ENCODE results near the gene SVOPL. TPM values are rescaled to one million over a fixed set of nuclear protein-coding genes. Genes with fewer than 3 reads are reported as not detected.

SVOPL gene
- total and polyA plus RNA-seq, 2 donors (not counting 1 experiment from before 2014, with no cell fraction given) = not detected

DNA sequence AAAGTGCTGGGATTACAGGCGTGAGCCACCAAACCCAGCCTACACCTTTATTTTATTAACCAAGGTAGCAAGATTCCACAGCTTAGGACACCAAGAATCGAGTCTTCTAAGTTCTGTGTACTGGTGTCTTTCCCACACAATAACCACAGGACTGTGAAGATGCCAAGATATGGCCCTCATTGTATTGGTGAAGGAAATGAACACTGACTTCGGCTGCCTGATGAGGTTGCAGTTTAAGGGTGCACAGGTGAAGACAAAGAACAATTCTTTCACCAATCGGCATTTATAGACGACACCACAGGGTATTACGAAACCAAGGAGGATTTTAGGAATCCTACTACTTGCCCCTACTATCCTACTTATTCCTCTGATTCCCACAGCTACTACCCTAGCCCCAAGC lies 47.5 kb upstream of the SVOPL start:
- Histone ChIP-seq H3K27me3 (ENCODE audit: control insufficient read depth, insufficient read depth, low read length) (no peaks in the 10 kb centered on the region), H3K4me1 (ENCODE audit: control insufficient read depth, extremely low read depth, insufficient read depth, low read length) (no peaks in the 10 kb centered on the region), H3K9ac (ENCODE audit: insufficient read depth, low read length) (no peak overlapping the region), H3K4me3 (replicated peaks in 1 of 4; ENCODE audit: control extremely low read depth in 1 of 4, insufficient read depth in 1 of 4, low read depth in 3 of 4, low read length in 4 of 4) (no peak overlapping the region), H3K27ac (ENCODE audit: insufficient read depth, low read length) (no peak overlapping the region), H2AFZ (ENCODE audit: low read length) (no peak overlapping the region), H4K20me1 (ENCODE audit: control insufficient read depth, extremely low read depth, insufficient read depth, low read length) (no peaks in the 10 kb centered on the region), H3K4me2 (ENCODE audit: extremely low read depth, insufficient read depth, low read length) (no peak overlapping the region), H3K79me2 (ENCODE audit: control insufficient read depth, insufficient read depth, low read length) (no peaks in the 10 kb centered on the region), H3K9me3 (ENCODE audit: control insufficient read depth, insufficient read depth, low read depth, low read length) (no peaks in the 10 kb centered on the region), H3K36me3 (ENCODE audit: control insufficient read depth, insufficient read depth, low read length) (no peaks in the 10 kb centered on the region)
- no peak for DNase-seq (ENCODE audit: low read depth in 2 of 2)
- TF ChIP-seq, protein P1, sequence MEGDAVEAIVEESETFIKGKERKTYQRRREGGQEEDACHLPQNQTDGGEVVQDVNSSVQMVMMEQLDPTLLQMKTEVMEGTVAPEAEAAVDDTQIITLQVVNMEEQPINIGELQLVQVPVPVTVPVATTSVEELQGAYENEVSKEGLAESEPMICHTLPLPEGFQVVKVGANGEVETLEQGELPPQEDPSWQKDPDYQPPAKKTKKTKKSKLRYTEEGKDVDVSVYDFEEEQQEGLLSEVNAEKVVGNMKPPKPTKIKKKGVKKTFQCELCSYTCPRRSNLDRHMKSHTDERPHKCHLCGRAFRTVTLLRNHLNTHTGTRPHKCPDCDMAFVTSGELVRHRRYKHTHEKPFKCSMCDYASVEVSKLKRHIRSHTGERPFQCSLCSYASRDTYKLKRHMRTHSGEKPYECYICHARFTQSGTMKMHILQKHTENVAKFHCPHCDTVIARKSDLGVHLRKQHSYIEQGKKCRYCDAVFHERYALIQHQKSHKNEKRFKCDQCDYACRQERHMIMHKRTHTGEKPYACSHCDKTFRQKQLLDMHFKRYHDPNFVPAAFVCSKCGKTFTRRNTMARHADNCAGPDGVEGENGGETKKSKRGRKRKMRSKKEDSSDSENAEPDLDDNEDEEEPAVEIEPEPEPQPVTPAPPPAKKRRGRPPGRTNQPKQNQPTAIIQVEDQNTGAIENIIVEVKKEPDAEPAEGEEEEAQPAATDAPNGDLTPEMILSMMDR (conservative IDR thresholded peaks at IDR 0.05 in 1 of 2, IDR thresholded peaks at IDR 0.05 in 1 of 2; ENCODE audit: low read depth in 1 of 2, low read length in 2 of 2) = no peak
- no peak for TF ChIP-seq EZH2 (IDR thresholded peaks at IDR 0.05; ENCODE audit: low read length, missing control alignments)

DNA sequence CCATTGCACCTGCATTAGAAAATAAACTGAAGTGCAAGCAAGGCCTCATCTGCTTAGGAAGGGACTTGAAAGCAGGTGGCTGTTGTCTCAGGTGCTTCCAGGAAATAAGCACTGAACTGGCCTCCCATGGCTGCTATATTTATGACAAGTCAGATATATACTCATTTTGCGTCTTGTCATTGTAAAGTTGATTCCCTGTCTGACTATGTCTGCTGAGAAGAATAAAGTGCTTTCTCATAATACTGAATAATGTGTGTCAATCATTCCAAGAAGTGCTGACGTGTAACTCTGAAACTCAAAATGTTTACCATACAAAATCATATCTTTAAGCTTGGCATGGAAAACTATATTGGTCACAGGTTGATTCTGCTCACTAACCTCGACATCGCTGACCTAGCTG lies 44.9 kb upstream of the SVOPL start:
- Histone ChIP-seq H2AFZ (ENCODE audit: low read length) (no peak overlapping the region), H3K4me2 (ENCODE audit: extremely low read depth, insufficient read depth, low read length) (no peak overlapping the region), H3K79me2 (ENCODE audit: control insufficient read depth, insufficient read depth, low read length) (no peaks in the 10 kb centered on the region), H3K36me3 (ENCODE audit: control insufficient read depth, insufficient read depth, low read length) (no peaks in the 10 kb centered on the region), H3K4me3 (replicated peaks in 1 of 4; ENCODE audit: control extremely low read depth in 1 of 4, insufficient read depth in 1 of 4, low read depth in 3 of 4, low read length in 4 of 4) (no peak overlapping the region), H3K9me3 (ENCODE audit: control insufficient read depth, insufficient read depth, low read depth, low read length) (no peaks in the 10 kb centered on the region), H3K27ac (ENCODE audit: insufficient read depth, low read length) (no peak overlapping the region), H3K4me1 (ENCODE audit: control insufficient read depth, extremely low read depth, insufficient read depth, low read length) (no peaks in the 10 kb centered on the region), H4K20me1 (ENCODE audit: control insufficient read depth, extremely low read depth, insufficient read depth, low read length) (no peaks in the 10 kb centered on the region), H3K27me3 (ENCODE audit: control insufficient read depth, insufficient read depth, low read length) (no peaks in the 10 kb centered on the region), H3K9ac (ENCODE audit: insufficient read depth, low read length) (no peak overlapping the region)
- TF ChIP-seq, protein P1 (conservative IDR thresholded peaks at IDR 0.05 in 1 of 2, IDR thresholded peaks at IDR 0.05 in 1 of 2; ENCODE audit: low read depth in 1 of 2, low read length in 2 of 2) = no peak
- no peak for TF ChIP-seq EZH2 (IDR thresholded peaks at IDR 0.05; ENCODE audit: low read length, missing control alignments)
- no peak for DNase-seq (ENCODE audit: low read depth in 2 of 2)

DNA sequence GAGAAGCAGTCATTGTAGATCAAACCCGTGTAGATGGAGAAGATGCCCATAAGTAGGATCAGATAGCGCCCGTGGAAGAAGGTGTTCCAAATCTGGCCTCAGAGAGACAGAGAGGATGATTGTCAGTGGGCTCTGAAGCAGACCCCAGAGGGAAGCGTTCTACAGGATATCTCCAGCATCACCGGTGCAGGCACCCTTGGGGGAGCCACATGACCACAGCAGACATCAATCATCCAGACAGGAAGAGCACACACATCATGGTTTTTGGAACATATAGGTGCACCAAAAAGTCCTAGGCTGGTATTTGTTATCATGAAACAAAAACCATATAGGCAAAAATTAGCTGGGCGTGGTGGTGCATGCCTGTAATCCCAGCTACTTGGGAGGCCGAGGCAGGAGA lies 44.0 kb upstream of the SVOPL start:
- H3K9ac ChIP-seq (ENCODE audit: insufficient read depth, low read length) = no peak overlapping the region
- H3K4me3 ChIP-seq (replicated peaks in 1 of 4; ENCODE audit: control extremely low read depth in 1 of 4, insufficient read depth in 1 of 4, low read depth in 3 of 4, low read length in 4 of 4) = no peak overlapping the region
- H2AFZ ChIP-seq (ENCODE audit: low read length) = no peak overlapping the region
- H3K36me3 ChIP-seq (ENCODE audit: control insufficient read depth, insufficient read depth, low read length) = no peaks in the 10 kb centered on the region
- no peak overlapping the region for H3K27ac ChIP-seq (ENCODE audit: insufficient read depth, low read length)
- TF ChIP-seq, protein P1 (conservative IDR thresholded peaks at IDR 0.05 in 1 of 2, IDR thresholded peaks at IDR 0.05 in 1 of 2; ENCODE audit: low read depth in 1 of 2, low read length in 2 of 2) = no peak
- no peak for TF ChIP-seq EZH2 (IDR thresholded peaks at IDR 0.05; ENCODE audit: low read length, missing control alignments)
- no peaks in the 10 kb centered on the region for H3K4me1 ChIP-seq (ENCODE audit: control insufficient read depth, extremely low read depth, insufficient read depth, low read length)
- no peak for DNase-seq (ENCODE audit: low read depth in 2 of 2)
- H3K4me2 ChIP-seq (ENCODE audit: extremely low read depth, insufficient read depth, low read length) = no peak overlapping the region
- H4K20me1 ChIP-seq (ENCODE audit: control insufficient read depth, extremely low read depth, insufficient read depth, low read length) = no peaks in the 10 kb centered on the region
- no peaks in the 10 kb centered on the region for H3K79me2 ChIP-seq (ENCODE audit: control insufficient read depth, insufficient read depth, low read length)
- H3K27me3 ChIP-seq (ENCODE audit: control insufficient read depth, insufficient read depth, low read length) = no peaks in the 10 kb centered on the region
- no peaks in the 10 kb centered on the region for H3K9me3 ChIP-seq (ENCODE audit: control insufficient read depth, insufficient read depth, low read depth, low read length)

Data from fibroblast of lung (primary cell).